T-helper 1 cell treated with Interleukin-12 subunit alpha and Interleukin-12 subunit beta and Interleukin-4 antibody, amounts not matched to agents 30 μg/mL and 1 μg/mL, for 36 hours (primary cell): ENCODE measurements around the gene ALDH16A1.

Experiments used
- H3K27ac Mint-ChIP-seq: one replicate; pipeline ENCODE4 v1.8.0; 2021; ENCODE audit warnings: mild to moderate bottlenecking, mixed read lengths
- H3K27me3 Mint-ChIP-seq: one replicate; pipeline ENCODE4 v1.8.0; 2021; ENCODE audit warnings: low read depth, mixed read lengths
- H3K36me3 Mint-ChIP-seq: one replicate; pipeline ENCODE4 v1.8.0; 2021; ENCODE audit warnings: low read depth, mixed read lengths
- H3K4me1 Mint-ChIP-seq: one replicate; pipeline ENCODE4 v1.8.0; 2021; ENCODE audit warnings: low read depth, mixed read lengths
- H3K4me3 Mint-ChIP-seq: one replicate; pipeline ENCODE4 v1.8.0; 2021; ENCODE audit warnings: mild to moderate bottlenecking, moderate library complexity, mixed read lengths
- H3K9me3 Mint-ChIP-seq: one replicate; pipeline ENCODE4 v1.8.0; 2021; ENCODE audit warnings: mixed read lengths

Gene ALDH16A1

GRCh38 chr19:49512970-49513745, 60.1 kb downstream of the ALDH16A1 start:
- peak overlapping the region; percentile 82 for H3K4me3 Mint-ChIP-seq
- H3K4me1 Mint-ChIP-seq: peaks cover 19% of the 10 kb centered on the region
- peaks cover 15% of the 10 kb centered on the region for H3K27me3 Mint-ChIP-seq

GRCh38 chr19:49513746-49514118, 60.7 kb downstream of the ALDH16A1 start:
- Mint-ChIP-seq H3K27ac (peak overlapping the region; percentile 49), H3K9me3 (no peaks in the 10 kb centered on the region), H3K4me3 (peak overlapping the region; percentile 82), H3K27me3 (peaks cover 15% of the 10 kb centered on the region), H3K4me1 (peaks cover 19% of the 10 kb centered on the region), H3K36me3 (no peaks in the 10 kb centered on the region)

More at GRCh38 chr19:49512970-49513745, 60.1 kb downstream of the ALDH16A1 start:
- Mint-ChIP-seq H3K27ac (peak overlapping the region; percentile 49), H3K36me3 (no peaks in the 10 kb centered on the region), H3K9me3 (no peaks in the 10 kb centered on the region)

GRCh38 chr19:49514151-49514550, 61.1 kb downstream of the ALDH16A1 start:
- Mint-ChIP-seq H3K36me3 (no peaks in the 10 kb centered on the region), H3K27ac (no peak overlapping the region), H3K4me1 (peaks cover 19% of the 10 kb centered on the region), H3K4me3 (no peak overlapping the region), H3K9me3 (no peaks in the 10 kb centered on the region), H3K27me3 (peaks cover 17% of the 10 kb centered on the region)

GRCh38 chr19:49515767-49516166, 62.7 kb downstream of the ALDH16A1 start:
- no peaks in the 10 kb centered on the region for H3K36me3 Mint-ChIP-seq
- no peaks in the 10 kb centered on the region for H3K9me3 Mint-ChIP-seq
- H3K27ac Mint-ChIP-seq: no peak overlapping the region
- peaks cover 24% of the 10 kb centered on the region for H3K27me3 Mint-ChIP-seq
- peak overlapping the region; percentile 14 for H3K4me3 Mint-ChIP-seq
- H3K4me1 Mint-ChIP-seq: peaks cover 19% of the 10 kb centered on the region

- Mint-ChIP-seq H3K4me3 (no peak overlapping the region), H3K36me3 (no peaks in the 10 kb centered on the region)
Measured at GRCh38 chr19:49518033-49518432, 65.0 kb downstream of the ALDH16A1 start.

More at GRCh38 chr19:49518033-49518432, 65.0 kb downstream of the ALDH16A1 start:
- Mint-ChIP-seq H3K4me1 (peaks cover 9% of the 10 kb centered on the region), H3K9me3 (no peaks in the 10 kb centered on the region), H3K27me3 (peaks cover 21% of the 10 kb centered on the region), H3K27ac (no peak overlapping the region)
